HepG2 (cell line): ENCODE measurements around the gene TANGO6. TPM values are rescaled to one million over a fixed set of nuclear protein-coding genes. Genes with fewer than 3 reads are reported as not detected.

Experiments
- ARNT2 ChIP-seq: sonication (generic); formaldehyde crosslinking; IDR thresholded peaks from 2 replicates; pipeline ENCODE4 v1.8.0; 2022; ENCODE audit warnings: mild to moderate bottlenecking, low read depth, missing genetic modification reagents, moderate library complexity
- CBFB ChIP-seq: sonication (generic); formaldehyde crosslinking; IDR thresholded peaks from 2 replicates; pipeline ENCODE4 v1.4.0; 2020; ENCODE audit warnings: missing genetic modification reagents
- IKZF1 ChIP-seq: fragments of 450-650 bp; IDR thresholded peaks from 2 replicates; pipeline ENCODE4 v1.7.1; 2016
- PHF8 ChIP-seq: sonication (generic); formaldehyde crosslinking; IDR thresholded peaks from 2 replicates; pipeline ENCODE4 v1.5.0; 2020; ENCODE audit warnings: missing genetic modification reagents
- REPIN1 ChIP-seq: sonication (generic); formaldehyde crosslinking; IDR thresholded peaks from 2 replicates; pipeline ENCODE4 v1.8.0; 2022; ENCODE audit warnings: missing genetic modification reagents, low read depth, mild to moderate bottlenecking, borderline replicate concordance
- SALL1 ChIP-seq: sonication (generic); formaldehyde crosslinking; IDR thresholded peaks from 2 replicates; pipeline ENCODE4 v1.8.0; 2022; ENCODE audit warnings: mild to moderate bottlenecking, missing genetic modification reagents
- SOX13 ChIP-seq, 3 experiments: fragments of 450-650 bp in 1 of 3; sonication (generic) in 1 of 3; formaldehyde crosslinking in 1 of 3; IDR thresholded peaks in 2 of 3; conservative IDR thresholded peaks in 1 of 3; 2 replicates each; pipeline versions ENCODE4 v1.5.0 to v1.6.1; 2016 to 2020; ENCODE audit warnings: antibody characterized with exemption in 1 of 3, mild to moderate bottlenecking in 1 of 3, missing compliant biosample characterization in 1 of 3, missing genetic modification reagents in 1 of 3, moderate library complexity in 1 of 3
- ZFY ChIP-seq: sonication (generic); formaldehyde crosslinking; IDR thresholded peaks from 2 replicates; pipeline ENCODE4 v1.4.0; 2020; ENCODE audit warnings: missing genetic modification reagents
- ZNF230 ChIP-seq: sonication (generic); formaldehyde crosslinking; IDR thresholded peaks from 2 replicates; pipeline ENCODE4 v1.4.0; 2020; ENCODE audit warnings: mild to moderate bottlenecking, missing genetic modification reagents
- ZNF256 ChIP-seq: sonication (generic); formaldehyde crosslinking; conservative IDR thresholded peaks from 2 replicates; pipeline ENCODE4 v1.4.0; 2020; ENCODE audit warnings: missing genetic modification reagents
- ZNF292 ChIP-seq: sonication (generic); formaldehyde crosslinking; IDR thresholded peaks from 2 replicates; pipeline ENCODE4 v1.8.1; 2022; ENCODE audit warnings: mild to moderate bottlenecking, low read depth, missing genetic modification reagents, borderline replicate concordance
- ZNF335 ChIP-seq: sonication (generic); formaldehyde crosslinking; IDR thresholded peaks from 2 replicates; pipeline ENCODE4 v1.4.0; 2020; ENCODE audit warnings: missing genetic modification reagents
- ZNF382 ChIP-seq: sonication (generic); formaldehyde crosslinking; IDR thresholded peaks from 2 replicates; pipeline ENCODE4 v1.5.0; 2020; ENCODE audit warnings: missing genetic modification reagents, mild to moderate bottlenecking, borderline replicate concordance
- ZNF652 ChIP-seq: IDR thresholded peaks from 2 replicates; pipeline ENCODE4 v1.6.1; 2016; ENCODE audit warnings: low read depth, borderline replicate concordance
- ZNF747 ChIP-seq: sonication (generic); formaldehyde crosslinking; IDR thresholded peaks from 2 replicates; pipeline ENCODE4 v1.8.1; 2023; ENCODE audit warnings: missing genetic modification reagents, mild to moderate bottlenecking, borderline replicate concordance
- ZNF780A ChIP-seq: sonication (generic); formaldehyde crosslinking; IDR thresholded peaks from 2 replicates; pipeline ENCODE4 v1.8.0; 2022; ENCODE audit warnings: mild to moderate bottlenecking, missing genetic modification reagents, moderate library complexity
- ZNF891 ChIP-seq: sonication (generic); formaldehyde crosslinking; IDR thresholded peaks from 2 replicates; pipeline ENCODE4 v1.5.0; 2020; ENCODE audit warnings: mild to moderate bottlenecking, missing genetic modification reagents
- polyA plus RNA-seq, 8 experiments: library from polyadenylated mRNA; depleted of rRNA in 3 of 8; stranded (reverse) in 7 of 8; unstranded in 1 of 8; fragments of >200 nt; fragmentation: Illumina TruSeq in 4 of 8; extraction: Trizol in 4 of 8; gene quantifications; 2 replicates each; pipeline versions ENCODE4 v1.2.1 to v1.2.3, GENCODE V29; 2011 to 2016; ENCODE audit warnings: low read depth in 4 of 8, missing spikeins in 1 of 8, mixed read lengths in 1 of 8; ENCODE audit not compliant: insufficient read depth in 1 of 8
- total RNA-seq, 5 experiments: library from RNA; depleted of rRNA; stranded (reverse); fragments of >200 nt; fragmentation: Illumina TruSeq; extraction: Trizol; gene quantifications; 2 replicates each; pipeline ENCODE4 v1.2.3, GENCODE V29; 2016; ENCODE audit warnings: low read depth in 1 of 5
- TF ChIP-seq, protein P1 (sequence below): sonication (generic); formaldehyde crosslinking; IDR thresholded peaks from 2 replicates; pipeline ENCODE4 v1.4.0; 2020; ENCODE audit warnings: mild to moderate bottlenecking, missing genetic modification reagents
- TF ChIP-seq, protein P2 (sequence below): IDR thresholded peaks from 2 replicates; pipeline ENCODE4 v1.6.1; 2016; ENCODE audit warnings: missing biosample characterization, missing genetic modification reagents, low read depth
- TF ChIP-seq, protein P3 (sequence below): sonication (generic); formaldehyde crosslinking; IDR thresholded peaks from 2 replicates; pipeline ENCODE4 v1.5.0; 2020; ENCODE audit warnings: missing genetic modification reagents, mild to moderate bottlenecking, borderline replicate concordance
- TF ChIP-seq, protein P4 (sequence below): sonication (generic); formaldehyde crosslinking; IDR thresholded peaks from 2 replicates; pipeline ENCODE4 v1.5.1; 2020; ENCODE audit warnings: mild to moderate bottlenecking, missing genetic modification reagents, moderate library complexity
- TF ChIP-seq, protein P5 (sequence below): sonication (generic); formaldehyde crosslinking; IDR thresholded peaks from 2 replicates; pipeline ENCODE4; 2020; ENCODE audit warnings: missing genetic modification reagents, mild to moderate bottlenecking, borderline replicate concordance

Gene TANGO6
- total and polyA plus RNA-seq, 2 of the 13 experiments (the other 11 are each of a cell fraction or from before 2014, with no cell fraction given): 7.2 to 13.3 TPM

DNA sequence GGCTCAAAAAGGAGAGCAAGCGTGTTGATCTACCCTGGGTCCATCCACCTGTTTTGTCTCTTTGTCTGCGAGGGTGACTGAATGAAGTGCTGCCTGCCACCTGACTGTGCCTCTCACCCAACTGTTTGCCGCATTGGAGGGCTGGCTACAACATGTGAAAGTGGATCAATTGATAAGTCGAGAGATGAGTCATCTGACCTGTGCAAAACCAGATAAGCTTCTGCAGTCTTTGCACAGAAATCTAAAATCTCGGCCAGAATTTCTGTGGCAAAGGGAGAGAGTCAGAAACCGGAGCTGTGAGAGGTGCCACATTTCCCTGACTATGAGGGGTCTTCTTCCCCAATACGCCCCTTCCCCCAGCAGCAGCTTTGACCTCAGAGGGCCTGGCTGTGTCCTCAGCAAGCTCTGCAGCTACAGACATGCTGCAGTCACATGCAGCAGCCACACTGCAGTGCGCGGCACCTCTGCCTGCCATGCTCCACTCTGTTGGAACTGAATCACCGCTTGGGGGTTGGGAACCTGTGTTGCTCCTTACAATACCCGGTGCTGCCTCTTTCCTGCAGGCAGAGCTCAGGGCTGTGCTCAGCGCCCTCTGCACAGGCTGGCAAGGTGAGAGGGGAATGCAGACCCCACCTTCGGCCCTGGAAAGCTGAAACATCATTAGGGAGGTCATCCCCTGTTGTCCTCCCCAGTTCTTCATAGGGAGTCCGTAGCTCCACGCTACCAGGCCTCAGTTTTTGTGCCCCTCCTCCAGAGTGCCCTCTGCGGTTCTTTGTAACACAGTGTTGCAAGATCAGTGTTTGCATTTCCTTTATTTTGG, 246.0 kb downstream of the TANGO6 start (continued):
- TF ChIP-seq, protein P1, sequence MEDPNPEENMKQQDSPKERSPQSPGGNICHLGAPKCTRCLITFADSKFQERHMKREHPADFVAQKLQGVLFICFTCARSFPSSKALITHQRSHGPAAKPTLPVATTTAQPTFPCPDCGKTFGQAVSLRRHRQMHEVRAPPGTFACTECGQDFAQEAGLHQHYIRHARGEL (CRISPR knock-in tag): no peak
- no peak for TF ChIP-seq ZNF335 (CRISPR knock-in tag)
- no peak for TF ChIP-seq ZNF652 (CRISPR knock-in tag)
- peak; percentile 71 for TF ChIP-seq SALL1 (CRISPR knock-in tag)
- TF ChIP-seq ZFY (CRISPR knock-in tag): peak; percentile 73
- peak; percentile 33; the same call in 1 of the 2 replicates for TF ChIP-seq ARNT2 (CRISPR knock-in tag)
- TF ChIP-seq ZNF780A: 0 out of 2 replicates have a peak, but pooled peaks have one; percentile 47
- TF ChIP-seq, protein P2, sequence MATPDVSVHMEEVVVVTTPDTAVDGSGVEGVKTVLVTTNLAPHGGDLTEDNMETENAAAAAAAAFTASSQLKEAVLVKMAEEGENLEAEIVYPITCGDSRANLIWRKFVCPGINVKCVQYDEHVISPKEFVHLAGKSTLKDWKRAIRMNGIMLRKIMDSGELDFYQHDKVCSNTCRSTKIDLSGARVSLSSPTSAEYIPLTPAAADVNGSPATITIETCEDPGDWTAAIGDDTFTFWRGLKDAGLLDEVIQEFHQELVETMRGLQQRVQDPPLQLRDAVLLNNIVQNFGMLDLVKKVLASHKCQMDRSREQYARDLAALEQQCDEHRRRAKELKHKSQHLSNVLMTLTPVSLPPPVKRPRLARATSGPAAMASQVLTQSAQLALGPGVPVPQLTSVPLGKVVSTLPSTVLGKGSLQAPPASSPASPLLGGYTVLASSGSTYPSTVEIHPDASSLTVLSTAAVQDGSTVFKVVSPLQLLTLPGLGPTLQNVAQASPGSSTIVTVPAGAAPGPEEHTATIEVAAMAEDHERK (CRISPR knock-in tag): no peak
- TF ChIP-seq CBFB (CRISPR knock-in tag): no peak
- TF ChIP-seq, protein P3, sequence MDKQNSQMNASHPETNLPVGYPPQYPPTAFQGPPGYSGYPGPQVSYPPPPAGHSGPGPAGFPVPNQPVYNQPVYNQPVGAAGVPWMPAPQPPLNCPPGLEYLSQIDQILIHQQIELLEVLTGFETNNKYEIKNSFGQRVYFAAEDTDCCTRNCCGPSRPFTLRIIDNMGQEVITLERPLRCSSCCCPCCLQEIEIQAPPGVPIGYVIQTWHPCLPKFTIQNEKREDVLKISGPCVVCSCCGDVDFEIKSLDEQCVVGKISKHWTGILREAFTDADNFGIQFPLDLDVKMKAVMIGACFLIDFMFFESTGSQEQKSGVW (CRISPR knock-in tag): no peak
- no peak for TF ChIP-seq SOX13 (IDR thresholded peaks at IDR 0.05)
- TF ChIP-seq SOX13 (CRISPR knock-in tag; conservative IDR thresholded peaks at IDR 0.05 in 1 of 2, IDR thresholded peaks at IDR 0.05 in 1 of 2): peak in 1 of 2 experiments; percentile 6; a peak in 1 of 4 replicates
- TF ChIP-seq ZNF230 (CRISPR knock-in tag): no peak
- TF ChIP-seq ZNF256 (CRISPR knock-in tag): no peak
- TF ChIP-seq ZNF891 (CRISPR knock-in tag): 0 out of 2 replicates have a peak, but pooled peaks have one; percentile 16
- peak; percentile 38; the same call in 1 of the 2 replicates for TF ChIP-seq PHF8 (CRISPR knock-in tag)
- TF ChIP-seq, protein P4, sequence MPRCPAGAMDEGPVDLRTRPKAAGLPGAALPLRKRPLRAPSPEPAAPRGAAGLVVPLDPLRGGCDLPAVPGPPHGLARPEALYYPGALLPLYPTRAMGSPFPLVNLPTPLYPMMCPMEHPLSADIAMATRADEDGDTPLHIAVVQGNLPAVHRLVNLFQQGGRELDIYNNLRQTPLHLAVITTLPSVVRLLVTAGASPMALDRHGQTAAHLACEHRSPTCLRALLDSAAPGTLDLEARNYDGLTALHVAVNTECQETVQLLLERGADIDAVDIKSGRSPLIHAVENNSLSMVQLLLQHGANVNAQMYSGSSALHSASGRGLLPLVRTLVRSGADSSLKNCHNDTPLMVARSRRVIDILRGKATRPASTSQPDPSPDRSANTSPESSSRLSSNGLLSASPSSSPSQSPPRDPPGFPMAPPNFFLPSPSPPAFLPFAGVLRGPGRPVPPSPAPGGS (CRISPR knock-in tag): no peak
- TF ChIP-seq ZNF382 (CRISPR knock-in tag): no peak
- TF ChIP-seq IKZF1: no peak
- peak; percentile 98 for TF ChIP-seq ZNF292 (CRISPR knock-in tag)
- TF ChIP-seq ZNF747 (CRISPR knock-in tag): no peak
- TF ChIP-seq, protein P5, sequence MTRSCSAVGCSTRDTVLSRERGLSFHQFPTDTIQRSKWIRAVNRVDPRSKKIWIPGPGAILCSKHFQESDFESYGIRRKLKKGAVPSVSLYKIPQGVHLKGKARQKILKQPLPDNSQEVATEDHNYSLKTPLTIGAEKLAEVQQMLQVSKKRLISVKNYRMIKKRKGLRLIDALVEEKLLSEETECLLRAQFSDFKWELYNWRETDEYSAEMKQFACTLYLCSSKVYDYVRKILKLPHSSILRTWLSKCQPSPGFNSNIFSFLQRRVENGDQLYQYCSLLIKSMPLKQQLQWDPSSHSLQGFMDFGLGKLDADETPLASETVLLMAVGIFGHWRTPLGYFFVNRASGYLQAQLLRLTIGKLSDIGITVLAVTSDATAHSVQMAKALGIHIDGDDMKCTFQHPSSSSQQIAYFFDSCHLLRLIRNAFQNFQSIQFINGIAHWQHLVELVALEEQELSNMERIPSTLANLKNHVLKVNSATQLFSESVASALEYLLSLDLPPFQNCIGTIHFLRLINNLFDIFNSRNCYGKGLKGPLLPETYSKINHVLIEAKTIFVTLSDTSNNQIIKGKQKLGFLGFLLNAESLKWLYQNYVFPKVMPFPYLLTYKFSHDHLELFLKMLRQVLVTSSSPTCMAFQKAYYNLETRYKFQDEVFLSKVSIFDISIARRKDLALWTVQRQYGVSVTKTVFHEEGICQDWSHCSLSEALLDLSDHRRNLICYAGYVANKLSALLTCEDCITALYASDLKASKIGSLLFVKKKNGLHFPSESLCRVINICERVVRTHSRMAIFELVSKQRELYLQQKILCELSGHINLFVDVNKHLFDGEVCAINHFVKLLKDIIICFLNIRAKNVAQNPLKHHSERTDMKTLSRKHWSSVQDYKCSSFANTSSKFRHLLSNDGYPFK (CRISPR knock-in tag): peak; percentile 61; the same call in 1 of the 2 replicates
- peak; percentile 80 for TF ChIP-seq REPIN1 (CRISPR knock-in tag)
